ENCODE measurements around the gene KCNAB2.

DNA sequence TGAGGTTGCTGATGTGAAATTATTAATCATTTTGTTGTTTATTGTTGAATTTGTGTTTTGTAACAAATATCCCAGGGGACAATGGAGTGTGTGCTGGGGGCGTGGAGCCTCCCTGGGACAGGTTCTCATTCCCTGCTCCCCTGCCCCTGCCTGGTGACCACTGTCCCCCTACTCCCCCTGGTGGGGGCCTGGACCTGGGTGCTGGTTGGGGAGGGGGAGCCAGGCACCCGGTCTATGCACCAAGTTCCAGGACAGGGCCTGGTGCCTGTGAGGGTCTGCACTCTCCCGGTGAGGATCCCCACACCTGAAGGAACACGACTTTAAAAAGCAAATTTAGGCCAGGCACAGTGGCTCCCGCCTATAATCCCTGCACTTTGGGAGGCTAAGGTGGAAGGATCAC is 92.1 kb downstream of the KCNAB2 start:
- TF ChIP-seq, protein P1, sequence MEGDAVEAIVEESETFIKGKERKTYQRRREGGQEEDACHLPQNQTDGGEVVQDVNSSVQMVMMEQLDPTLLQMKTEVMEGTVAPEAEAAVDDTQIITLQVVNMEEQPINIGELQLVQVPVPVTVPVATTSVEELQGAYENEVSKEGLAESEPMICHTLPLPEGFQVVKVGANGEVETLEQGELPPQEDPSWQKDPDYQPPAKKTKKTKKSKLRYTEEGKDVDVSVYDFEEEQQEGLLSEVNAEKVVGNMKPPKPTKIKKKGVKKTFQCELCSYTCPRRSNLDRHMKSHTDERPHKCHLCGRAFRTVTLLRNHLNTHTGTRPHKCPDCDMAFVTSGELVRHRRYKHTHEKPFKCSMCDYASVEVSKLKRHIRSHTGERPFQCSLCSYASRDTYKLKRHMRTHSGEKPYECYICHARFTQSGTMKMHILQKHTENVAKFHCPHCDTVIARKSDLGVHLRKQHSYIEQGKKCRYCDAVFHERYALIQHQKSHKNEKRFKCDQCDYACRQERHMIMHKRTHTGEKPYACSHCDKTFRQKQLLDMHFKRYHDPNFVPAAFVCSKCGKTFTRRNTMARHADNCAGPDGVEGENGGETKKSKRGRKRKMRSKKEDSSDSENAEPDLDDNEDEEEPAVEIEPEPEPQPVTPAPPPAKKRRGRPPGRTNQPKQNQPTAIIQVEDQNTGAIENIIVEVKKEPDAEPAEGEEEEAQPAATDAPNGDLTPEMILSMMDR (IDR thresholded peaks at IDR 0.05): no peak
- TF ChIP-seq POLR2A (IDR thresholded peaks at IDR 0.05): no peak

All from Peyer's patch (tissue), 4 donors.